Effector memory CD8-positive, alpha-beta T cell (primary cell): ENCODE results near the gene PTGR3.

Source experiments
- ATAC-seq: fragments of 150-1000 bp; cut with Tn5 transposase; replicated peaks from 2 replicates; pipeline ENCODE4 v1.10.0; 2021; ENCODE audit warnings: mild to moderate bottlenecking, moderate library complexity
- DNase-seq, 3 experiments: peaks; one replicate each; pipeline ENCODE4 v3.0.0; 2021
- H3K27ac Mint-ChIP-seq, 2 donors: one replicate each; pipeline ENCODE4 v1.8.0; 2022; ENCODE audit warnings: mild to moderate bottlenecking in 2 of 2, mixed read lengths in 2 of 2, moderate library complexity in 2 of 2
- H3K27me3 Mint-ChIP-seq, 2 donors: one replicate each; pipeline ENCODE4 v1.8.0; 2022; ENCODE audit warnings: mixed read lengths in 2 of 2
- H3K36me3 Mint-ChIP-seq: one replicate; pipeline ENCODE4 v1.8.0; 2022; ENCODE audit warnings: mild to moderate bottlenecking, moderate library complexity, mixed read lengths; ENCODE audit not compliant: insufficient read depth
- H3K4me1 Mint-ChIP-seq, 2 donors: one replicate each; pipeline ENCODE4 v1.8.0; 2022; ENCODE audit warnings: low read depth in 2 of 2, mixed read lengths in 2 of 2
- H3K4me3 Mint-ChIP-seq, 2 donors: one replicate each; pipeline ENCODE4 v1.8.0; 2022; ENCODE audit warnings: mild to moderate bottlenecking in 2 of 2, mixed read lengths in 2 of 2, moderate library complexity in 2 of 2
- H3K9me3 Mint-ChIP-seq, 2 donors: one replicate each; pipeline ENCODE4 v1.8.0; 2022; ENCODE audit warnings: mixed read lengths in 2 of 2

Gene PTGR3

DNA sequence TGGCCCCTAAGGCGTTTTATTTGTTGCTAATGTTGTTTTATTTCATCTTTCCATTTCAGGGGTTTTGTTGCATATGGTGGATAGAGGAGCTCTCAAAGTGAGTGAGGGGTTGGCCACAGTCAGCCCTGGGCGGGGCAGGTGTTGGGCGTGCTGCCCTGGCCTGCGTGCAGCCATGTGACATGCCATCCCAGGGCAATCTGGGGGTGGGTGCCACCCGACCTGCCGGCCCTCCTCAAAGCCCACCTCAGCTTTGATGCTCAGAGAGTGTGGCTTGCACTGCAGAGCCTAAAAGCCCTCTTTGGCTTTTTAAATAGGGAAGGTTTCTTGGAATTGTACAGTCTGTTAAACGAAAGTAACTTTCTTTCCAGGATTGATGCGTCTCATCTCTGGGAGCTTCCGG, 20.0 kb upstream of the PTGR3 start:
- H3K27ac Mint-ChIP-seq: peak overlapping the region; percentile 10 to 12
- peaks cover 24% of the 10 kb centered on the region for H3K36me3 Mint-ChIP-seq
- peak overlapping the region in 1 of 2 donors; percentile 45 for H3K4me3 Mint-ChIP-seq
- no peaks in the 10 kb centered on the region for H3K9me3 Mint-ChIP-seq
- no peak for DNase-seq
- H3K4me1 Mint-ChIP-seq: peaks cover 31 to 61% of the 10 kb centered on the region in 2 donors
- H3K27me3 Mint-ChIP-seq: no peaks in the 10 kb centered on the region
- no peak for ATAC-seq

DNA sequence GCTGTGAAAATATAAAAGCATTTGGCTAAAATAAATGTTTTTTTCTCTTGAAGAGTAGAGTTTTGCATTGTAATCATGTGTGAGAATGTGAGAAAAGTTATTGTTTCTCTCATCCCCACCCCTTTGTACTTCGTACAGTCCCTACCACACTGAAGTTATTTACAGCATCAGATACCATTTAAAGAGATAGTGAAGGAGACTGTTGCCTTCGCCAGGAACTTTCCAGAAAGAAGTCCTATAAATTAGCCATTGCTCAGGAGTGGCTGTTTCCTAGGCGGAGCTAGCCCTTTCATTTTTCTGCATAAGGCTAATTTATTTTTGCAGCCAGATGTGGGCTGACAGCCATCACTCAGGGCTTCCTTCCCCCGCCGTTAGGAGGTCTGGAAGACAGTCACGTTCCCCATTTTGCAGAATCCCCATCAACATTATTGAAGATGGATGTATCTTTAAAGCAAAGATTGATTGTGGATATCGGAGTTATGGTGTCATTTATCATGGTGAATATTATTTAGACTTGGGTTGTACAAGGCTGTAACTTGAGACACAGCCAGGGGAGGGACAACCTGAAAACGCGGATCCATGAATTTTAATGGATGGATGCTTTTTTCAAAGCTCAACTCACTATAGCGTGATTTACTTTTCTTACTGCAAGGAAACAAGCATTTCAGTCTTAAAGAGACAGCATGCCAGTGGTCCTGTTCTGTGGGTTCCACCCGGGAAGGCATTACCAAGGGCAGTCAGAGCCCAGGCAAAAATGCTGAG, 18.8 kb upstream of the PTGR3 start:
- no peak overlapping the region for H3K4me3 Mint-ChIP-seq
- H3K27ac Mint-ChIP-seq: peak overlapping the region; percentile 32 to 61
- ATAC-seq (no peak), DNase-seq (no peak)
- H3K36me3 Mint-ChIP-seq: peaks cover 24% of the 10 kb centered on the region
- H3K9me3 Mint-ChIP-seq: no peaks in the 10 kb centered on the region
- peaks cover 27 to 55% of the 10 kb centered on the region in 2 donors for H3K4me1 Mint-ChIP-seq
- H3K27me3 Mint-ChIP-seq: no peaks in the 10 kb centered on the region

DNA sequence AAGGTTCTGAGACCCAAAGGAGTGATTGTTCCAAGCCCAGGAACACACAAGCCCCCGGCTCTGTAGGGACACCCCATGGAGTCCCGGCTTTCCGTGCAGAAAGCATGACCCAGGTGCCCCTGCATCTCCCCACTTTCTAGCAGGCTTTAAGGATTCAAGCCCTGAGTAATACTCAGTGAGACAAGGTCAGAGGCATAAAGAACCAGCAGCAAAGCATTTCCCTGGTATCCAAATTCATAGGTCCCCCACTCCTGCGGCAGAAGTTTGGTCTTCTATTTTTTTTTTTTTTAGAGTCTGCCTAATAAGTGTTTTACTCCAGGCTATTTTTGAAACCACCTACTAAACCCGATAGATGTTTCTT, 18.0 kb upstream of the PTGR3 start:
- H3K4me3 Mint-ChIP-seq: no peak overlapping the region
- H3K4me1 Mint-ChIP-seq: peaks cover 31 to 58% of the 10 kb centered on the region in 2 donors
- H3K27me3 Mint-ChIP-seq: no peaks in the 10 kb centered on the region
- DNase-seq: no peak
- no peaks in the 10 kb centered on the region for H3K9me3 Mint-ChIP-seq
- ATAC-seq: no peak
- peaks cover 24% of the 10 kb centered on the region for H3K36me3 Mint-ChIP-seq
- H3K27ac Mint-ChIP-seq: peak overlapping the region; percentile 32 to 61

DNA sequence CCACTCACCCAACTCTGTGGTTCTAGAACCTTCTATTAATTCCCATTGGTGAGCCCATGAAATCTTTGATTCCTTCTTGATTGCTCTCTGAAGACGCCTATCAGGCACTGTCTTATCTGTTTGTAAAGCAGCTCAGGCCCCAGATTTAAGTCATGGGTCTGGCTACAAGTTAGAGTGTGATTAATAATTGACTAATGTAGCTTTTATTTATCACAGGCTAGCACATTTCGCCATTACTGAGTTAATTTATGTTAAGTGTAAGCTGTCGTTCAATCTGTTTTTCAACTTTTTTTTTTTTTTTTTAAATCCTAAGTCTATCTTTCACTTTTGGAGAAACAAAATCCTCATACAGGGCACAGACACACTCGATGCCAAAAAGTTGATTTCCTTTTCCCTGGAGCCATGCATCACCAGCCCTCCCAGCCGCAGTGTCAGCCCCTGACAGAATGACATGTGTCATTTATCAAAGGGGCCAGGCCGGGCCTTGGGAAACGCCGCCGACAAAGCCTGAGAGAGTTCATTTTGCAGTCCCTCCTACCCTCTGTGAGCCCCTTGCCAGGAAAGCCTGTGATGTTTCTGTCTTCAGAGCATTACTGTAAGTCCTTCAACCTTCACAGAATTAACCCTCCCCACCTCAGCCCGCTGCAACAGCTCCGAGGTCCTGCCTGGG, 17.5 kb upstream of the PTGR3 start:
- H3K27me3 Mint-ChIP-seq: no peaks in the 10 kb centered on the region
- no peak overlapping the region for H3K4me3 Mint-ChIP-seq
- H3K36me3 Mint-ChIP-seq: peaks cover 24% of the 10 kb centered on the region
- peak overlapping the region; percentile 32 to 82 for H3K27ac Mint-ChIP-seq
- H3K9me3 Mint-ChIP-seq: no peaks in the 10 kb centered on the region
- peaks cover 33 to 63% of the 10 kb centered on the region in 2 donors for H3K4me1 Mint-ChIP-seq
- no peak for ATAC-seq
- DNase-seq: no peak

DNA sequence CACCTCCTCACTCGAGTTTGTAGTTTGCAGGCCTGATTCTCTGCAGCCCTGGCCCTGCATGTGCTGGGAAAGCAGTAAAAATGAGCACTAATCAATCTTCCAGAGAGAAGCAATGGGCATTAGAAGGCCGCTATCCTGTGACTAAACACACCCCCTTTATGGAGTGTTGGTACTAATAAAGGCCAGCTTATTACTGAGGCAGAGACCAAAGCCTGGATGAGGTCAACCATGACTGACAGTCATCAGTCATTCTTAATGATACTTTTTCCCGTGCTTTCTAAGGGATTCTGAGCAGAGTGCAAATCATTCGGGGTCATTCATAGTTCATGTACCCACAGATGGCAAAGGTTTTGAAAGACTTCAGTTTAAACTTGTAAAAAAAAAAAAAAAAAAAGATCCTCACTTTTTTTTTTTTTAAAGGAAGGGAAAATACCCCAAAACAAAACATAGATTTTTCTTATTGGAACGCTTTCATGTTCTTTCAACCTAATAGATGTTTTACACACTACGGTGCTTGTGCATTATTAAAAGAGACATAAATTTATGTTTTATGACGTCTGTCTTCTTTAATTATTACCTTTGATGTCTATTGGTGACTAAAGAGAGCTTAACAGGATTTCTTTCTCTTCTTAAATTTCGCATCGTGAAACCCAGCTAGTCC, 14.9 kb upstream of the PTGR3 start:
- DNase-seq (no peak), ATAC-seq (no peak)
- no peaks in the 10 kb centered on the region for H3K27me3 Mint-ChIP-seq
- H3K9me3 Mint-ChIP-seq: no peaks in the 10 kb centered on the region
- no peak overlapping the region for H3K27ac Mint-ChIP-seq
- H3K4me3 Mint-ChIP-seq: no peak overlapping the region
- peaks cover 19 to 62% of the 10 kb centered on the region in 2 donors for H3K4me1 Mint-ChIP-seq
- peaks cover 10% of the 10 kb centered on the region for H3K36me3 Mint-ChIP-seq

DNA sequence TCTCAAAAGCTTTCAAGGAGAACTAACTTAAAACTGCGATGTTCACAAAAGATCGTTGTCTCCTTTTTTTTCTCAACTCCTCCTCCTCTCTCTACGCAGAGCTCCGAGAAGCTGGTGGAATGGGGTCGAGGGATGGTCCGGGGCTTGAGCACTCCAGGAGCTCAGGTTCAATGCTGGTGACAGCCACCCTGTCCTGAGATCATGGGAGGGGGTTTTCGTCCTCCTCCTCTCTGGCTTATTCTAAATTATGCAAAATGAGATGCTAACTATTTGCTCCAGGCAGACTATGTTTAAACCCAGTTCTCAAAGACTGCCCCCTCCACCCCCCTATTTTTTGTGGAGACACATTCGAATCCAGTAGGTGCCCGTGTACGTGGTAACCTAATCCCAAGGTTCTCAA, 13.5 kb upstream of the PTGR3 start:
- DNase-seq (no peak), ATAC-seq (no peak)
- Mint-ChIP-seq H3K36me3 (peaks cover 10% of the 10 kb centered on the region), H3K9me3 (no peaks in the 10 kb centered on the region), H3K4me3 (peak overlapping the region in 1 of 2 donors; percentile 47), H3K27me3 (no peaks in the 10 kb centered on the region), H3K27ac (peak overlapping the region; percentile 77 to 91), H3K4me1 (peaks cover 22 to 63% of the 10 kb centered on the region in 2 donors)

DNA sequence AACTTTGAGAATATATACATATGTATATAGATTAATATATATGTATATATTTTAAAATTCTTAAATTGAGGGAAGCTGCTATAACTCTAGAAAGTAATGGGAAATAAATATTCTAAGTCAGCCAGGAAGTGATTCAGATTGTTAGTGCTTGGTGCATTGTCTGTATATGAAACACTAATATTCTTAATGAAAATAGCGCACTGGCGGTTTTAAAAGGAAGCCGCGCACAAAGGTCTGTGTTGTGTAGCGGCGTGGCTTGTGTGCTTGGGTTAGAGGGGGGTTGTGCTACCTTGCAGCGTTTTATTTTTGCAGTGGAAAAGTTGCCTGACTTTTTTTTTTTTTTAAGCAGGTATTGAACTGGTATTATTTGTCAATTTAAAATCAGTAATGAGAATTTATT, 13.0 kb upstream of the PTGR3 start:
- H3K27me3 Mint-ChIP-seq: no peaks in the 10 kb centered on the region
- peaks cover 23 to 63% of the 10 kb centered on the region in 2 donors for H3K4me1 Mint-ChIP-seq
- DNase-seq (no peak), ATAC-seq (peak; percentile 45)
- peak overlapping the region; percentile 23 to 47 for H3K4me3 Mint-ChIP-seq
- peaks cover 11% of the 10 kb centered on the region for H3K36me3 Mint-ChIP-seq
- no peaks in the 10 kb centered on the region for H3K9me3 Mint-ChIP-seq
- H3K27ac Mint-ChIP-seq: peak overlapping the region; percentile 77 to 91

DNA sequence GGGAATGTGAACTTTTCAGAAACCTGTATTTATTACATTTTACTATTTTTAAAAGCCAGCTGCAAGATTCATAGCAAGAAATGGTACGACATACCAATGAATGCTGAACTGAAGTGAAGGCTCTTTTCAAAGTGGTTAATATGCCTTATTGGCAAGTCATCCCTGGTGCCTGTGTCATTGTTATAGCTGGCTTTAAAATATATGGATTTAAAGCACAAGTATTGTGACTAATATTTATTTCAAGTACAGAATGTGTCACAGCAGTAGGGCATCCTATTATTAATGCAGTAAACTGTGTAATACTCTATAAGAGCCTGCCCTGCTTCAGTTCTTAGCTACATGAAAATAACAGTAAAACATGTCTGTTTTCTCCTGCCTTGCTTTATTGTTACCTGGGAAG, 12.5 kb upstream of the PTGR3 start:
- DNase-seq (no peak), ATAC-seq (no peak)
- Mint-ChIP-seq H3K27me3 (no peaks in the 10 kb centered on the region), H3K36me3 (peaks cover 10% of the 10 kb centered on the region), H3K9me3 (no peaks in the 10 kb centered on the region), H3K4me3 (no peak overlapping the region), H3K27ac (peak overlapping the region in 1 of 2 donors; percentile 91), H3K4me1 (peaks cover 26 to 63% of the 10 kb centered on the region in 2 donors)

DNA sequence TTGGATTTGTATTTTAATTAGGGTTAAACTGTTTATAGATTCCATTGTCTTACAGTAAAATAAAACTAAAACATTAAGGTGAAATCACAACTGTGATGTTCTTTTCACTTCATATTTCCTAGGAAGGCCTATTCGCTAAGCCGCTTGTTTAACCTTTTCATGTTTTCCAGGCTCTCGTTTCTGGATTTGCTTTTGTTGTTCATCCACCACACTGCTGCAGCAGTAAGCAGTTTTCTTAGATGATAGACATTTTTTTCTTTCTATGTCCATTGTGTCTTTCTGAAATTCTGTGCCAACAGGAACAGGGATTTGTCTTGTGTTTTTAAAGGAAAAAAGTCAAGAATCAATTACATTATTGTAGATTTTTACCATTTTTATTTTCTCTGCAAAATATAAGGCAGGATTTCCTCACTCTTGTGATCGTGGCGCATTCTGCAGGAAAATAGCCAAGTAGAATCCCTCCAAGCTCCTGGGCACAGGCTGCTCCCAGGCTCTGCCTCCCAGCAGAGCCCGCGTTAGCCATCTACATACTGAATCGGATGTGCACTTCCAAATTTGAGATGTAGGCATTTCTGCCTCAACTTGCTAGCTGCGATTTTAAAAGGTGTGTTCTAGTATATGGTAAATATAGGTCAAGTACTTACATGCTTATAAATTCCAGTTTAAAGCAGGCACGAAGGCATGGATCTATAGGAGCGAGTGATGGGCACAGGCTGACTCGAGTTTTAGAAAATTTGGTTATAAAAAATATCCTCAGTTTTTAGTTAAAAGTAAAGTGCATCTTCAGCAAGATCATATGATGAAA, 11.8 kb upstream of the PTGR3 start:
- DNase-seq: no peak

DNA sequence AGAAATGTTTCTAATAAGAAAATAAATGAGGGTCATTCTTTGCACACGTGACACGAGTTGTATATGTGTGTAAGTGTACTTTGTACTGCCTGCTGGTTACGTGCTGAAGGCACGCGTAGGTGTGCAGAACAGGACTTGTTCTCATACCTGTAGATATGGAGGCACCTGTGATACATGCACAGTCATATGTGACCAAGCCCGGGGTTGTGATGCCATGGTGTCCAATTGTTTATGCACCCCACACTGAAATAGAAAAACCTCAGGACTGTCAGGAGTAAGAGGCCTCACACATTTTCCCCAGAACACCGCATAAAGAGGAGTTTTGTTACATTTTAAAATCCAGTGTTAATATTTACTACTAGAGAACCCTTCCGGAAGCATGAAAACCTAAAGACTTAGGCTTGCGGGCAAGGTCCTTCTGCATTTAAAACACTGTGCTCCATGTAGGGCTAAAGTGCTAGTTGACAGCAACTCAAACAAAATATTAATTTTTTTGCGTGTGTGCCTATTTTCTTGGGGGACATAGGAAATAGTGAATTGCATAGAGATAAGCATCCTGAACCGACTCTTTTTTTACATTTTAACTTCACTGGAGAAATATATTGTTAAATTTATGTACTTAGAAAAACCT, 10.9 kb upstream of the PTGR3 start:
- DNase-seq: no peak
- no peaks in the 10 kb centered on the region for H3K9me3 Mint-ChIP-seq
- no peak for ATAC-seq
- peaks cover 7% of the 10 kb centered on the region for H3K36me3 Mint-ChIP-seq
- H3K27me3 Mint-ChIP-seq: no peaks in the 10 kb centered on the region
- peak overlapping the region; percentile 46 to 76 for H3K27ac Mint-ChIP-seq
- H3K4me3 Mint-ChIP-seq: no peak overlapping the region
- H3K4me1 Mint-ChIP-seq: peaks cover 36 to 72% of the 10 kb centered on the region in 2 donors

More for the DNA sequence above, 11.8 kb upstream of the PTGR3 start:
- Mint-ChIP-seq H3K4me3 (no peak overlapping the region), H3K9me3 (no peaks in the 10 kb centered on the region), H3K27ac (peak overlapping the region in 1 of 2 donors; percentile 91), H3K4me1 (peaks cover 28 to 64% of the 10 kb centered on the region in 2 donors), H3K27me3 (no peaks in the 10 kb centered on the region), H3K36me3 (peaks cover 8% of the 10 kb centered on the region)
- no peak for ATAC-seq

DNA sequence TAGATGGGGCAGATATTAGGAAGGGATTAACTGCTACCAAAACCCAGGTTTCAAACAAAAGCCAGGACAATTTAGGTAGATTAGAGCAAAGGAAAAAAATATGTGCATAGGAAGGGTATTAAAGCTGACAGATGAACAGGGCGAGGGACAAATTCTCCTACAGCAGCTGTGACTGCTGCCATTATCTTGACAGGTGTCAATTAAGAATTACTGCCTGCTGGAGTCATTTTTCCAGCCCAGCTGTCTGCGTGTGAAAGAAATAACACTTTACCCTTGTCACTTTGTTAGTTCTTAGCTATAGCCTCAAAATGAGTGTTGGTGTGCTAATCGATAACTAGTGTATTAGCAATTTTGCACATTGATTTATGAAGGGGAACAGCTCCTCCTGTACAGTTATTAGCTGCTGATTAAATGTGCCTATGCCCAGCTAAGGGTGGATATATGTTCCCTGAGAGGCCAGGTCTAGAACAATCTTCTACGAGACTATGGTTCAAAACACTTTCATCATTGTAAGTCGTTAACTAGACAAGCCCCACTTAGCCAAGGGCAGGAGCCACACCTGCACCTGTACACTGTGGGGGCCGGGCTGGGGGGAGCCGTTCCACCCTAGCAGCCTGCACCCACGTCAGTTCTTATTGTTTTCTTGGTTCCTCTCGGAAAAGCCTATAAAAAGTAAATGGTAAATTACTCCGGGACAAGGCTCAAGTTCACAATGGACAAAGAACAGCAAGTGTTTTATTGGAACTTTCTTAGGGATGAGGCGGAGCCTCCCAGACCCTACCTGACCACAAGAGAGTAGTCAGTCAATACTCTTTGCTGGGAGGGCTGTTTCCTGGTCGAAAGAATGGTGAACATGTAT, 9.4 kb upstream of the PTGR3 start:
- Mint-ChIP-seq H3K36me3 (peaks cover 7% of the 10 kb centered on the region), H3K4me1 (peaks cover 39 to 76% of the 10 kb centered on the region in 2 donors), H3K9me3 (no peaks in the 10 kb centered on the region), H3K4me3 (no peak overlapping the region), H3K27me3 (no peaks in the 10 kb centered on the region), H3K27ac (peak overlapping the region; percentile 95)
- ATAC-seq (no peak), DNase-seq (no peak)
